ENCODE measurements around the gene PARD3. TPM values are rescaled to one million over a fixed set of nuclear protein-coding genes. Genes with fewer than 3 reads are reported as not detected.
A peak's percentile ranks its signal among the peaks of the same experiment; 100 is the strongest.

Gene PARD3
- total RNA-seq, 4 donors from 2014 or later = 98.9 to 122 (median 105) TPM

DNA sequence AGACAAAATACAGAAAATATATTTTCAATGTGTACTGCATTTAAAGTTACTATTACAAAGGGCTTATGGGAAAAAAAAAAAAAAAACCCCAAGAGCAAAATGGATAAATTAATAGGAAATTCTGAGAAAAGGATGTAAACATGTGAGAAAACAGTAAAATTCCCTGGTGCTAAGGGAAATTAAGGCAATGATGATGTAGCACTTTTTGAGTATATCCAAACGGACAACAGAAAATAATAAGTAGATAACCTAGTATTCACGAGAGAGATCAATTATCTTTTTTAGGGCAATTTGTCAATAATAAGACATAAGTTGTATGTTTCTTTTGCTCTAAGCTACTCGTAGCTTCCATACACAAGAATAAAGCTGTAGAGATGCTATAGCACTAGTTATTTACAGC lies 80.2 kb downstream of the PARD3 start:
- intact Hi-C loops (cut with DNase I) = loop anchor here (10.0 kb wide), 1 partner anchor 200 kb away; no protein-coding TSS in a partner anchor
- WGBS = 84% methylated on average over 3 of the region's 3 CpGs

DNA sequence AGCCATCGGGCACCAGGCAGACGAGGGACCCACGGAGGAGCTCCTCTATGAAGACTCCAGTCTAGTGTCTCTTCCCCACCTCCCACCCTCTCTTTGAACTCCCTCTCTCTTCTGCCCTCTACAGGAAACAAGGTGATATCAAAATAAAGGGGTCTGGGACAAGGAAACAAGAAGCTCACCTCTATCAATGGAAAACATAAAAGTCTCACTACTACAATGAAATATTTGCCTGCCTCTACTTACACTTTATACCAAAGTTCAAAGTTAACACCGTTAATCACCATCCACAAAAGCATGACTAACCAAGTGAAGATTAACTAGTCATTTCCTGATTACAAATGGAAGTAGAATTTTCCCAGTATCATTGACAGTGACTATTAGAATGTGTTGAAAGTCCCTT lies 82.2 kb downstream of the PARD3 start:
- no peak overlapping the region for H3K4me3 ChIP-seq
- no peaks in the 10 kb centered on the region for H3K9me3 ChIP-seq
- no peaks in the 10 kb centered on the region for H3K27me3 ChIP-seq
- H3K4me1 ChIP-seq = peaks cover 15 to 89% (median 56%) of the 10 kb centered on the region in 4 donors
- 80% methylated on average over 4 of the region's 4 CpGs for WGBS
- intact Hi-C loops (cut with DNase I) = loop anchor here (10.0 kb wide), 1 partner anchor 202 kb away; no protein-coding TSS in a partner anchor
- no peak for DNase-seq (ENCODE audit: extremely low spot score)
- H3K27ac ChIP-seq (replicated peaks in 1 of 4) = no peak overlapping the region
- TF ChIP-seq EP300 (IDR thresholded peaks at IDR 0.05) (no peak), POLR2AphosphoS5 (IDR thresholded peaks at IDR 0.05) (no peak), POLR2A (IDR thresholded peaks at IDR 0.05; ENCODE audit: low read depth) (no peak)
- TF ChIP-seq, protein P1, sequence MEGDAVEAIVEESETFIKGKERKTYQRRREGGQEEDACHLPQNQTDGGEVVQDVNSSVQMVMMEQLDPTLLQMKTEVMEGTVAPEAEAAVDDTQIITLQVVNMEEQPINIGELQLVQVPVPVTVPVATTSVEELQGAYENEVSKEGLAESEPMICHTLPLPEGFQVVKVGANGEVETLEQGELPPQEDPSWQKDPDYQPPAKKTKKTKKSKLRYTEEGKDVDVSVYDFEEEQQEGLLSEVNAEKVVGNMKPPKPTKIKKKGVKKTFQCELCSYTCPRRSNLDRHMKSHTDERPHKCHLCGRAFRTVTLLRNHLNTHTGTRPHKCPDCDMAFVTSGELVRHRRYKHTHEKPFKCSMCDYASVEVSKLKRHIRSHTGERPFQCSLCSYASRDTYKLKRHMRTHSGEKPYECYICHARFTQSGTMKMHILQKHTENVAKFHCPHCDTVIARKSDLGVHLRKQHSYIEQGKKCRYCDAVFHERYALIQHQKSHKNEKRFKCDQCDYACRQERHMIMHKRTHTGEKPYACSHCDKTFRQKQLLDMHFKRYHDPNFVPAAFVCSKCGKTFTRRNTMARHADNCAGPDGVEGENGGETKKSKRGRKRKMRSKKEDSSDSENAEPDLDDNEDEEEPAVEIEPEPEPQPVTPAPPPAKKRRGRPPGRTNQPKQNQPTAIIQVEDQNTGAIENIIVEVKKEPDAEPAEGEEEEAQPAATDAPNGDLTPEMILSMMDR (IDR thresholded peaks at IDR 0.05) = no peak
- no peaks in the 10 kb centered on the region for H3K36me3 ChIP-seq

More for the DNA sequence above, 80.2 kb downstream of the PARD3 start:
- TF ChIP-seq POLR2AphosphoS5 (IDR thresholded peaks at IDR 0.05) (no peak), EP300 (IDR thresholded peaks at IDR 0.05) (no peak), POLR2A (IDR thresholded peaks at IDR 0.05; ENCODE audit: low read depth) (no peak)
- TF ChIP-seq, protein P1 (IDR thresholded peaks at IDR 0.05) = no peak
- Histone ChIP-seq H3K27me3 (no peaks in the 10 kb centered on the region), H3K9me3 (no peaks in the 10 kb centered on the region), H3K4me3 (no peak overlapping the region), H3K27ac (replicated peaks in 1 of 4) (no peak overlapping the region), H3K4me1 (peaks cover 18 to 93% (median 56%) of the 10 kb centered on the region in 4 donors), H3K36me3 (no peaks in the 10 kb centered on the region)
- no peak for DNase-seq (ENCODE audit: extremely low spot score)

GRCh38 chr10:34731885-34732701 lies 83.0 kb downstream of the PARD3 start:
- peak overlapping the region in 2 of 4 donors; percentile 22 to 41 for H3K27ac ChIP-seq (replicated peaks in 1 of 4)
- no peaks in the 10 kb centered on the region for H3K9me3 ChIP-seq
- TF ChIP-seq EP300 (IDR thresholded peaks at IDR 0.05) = no peak
- TF ChIP-seq POLR2A (IDR thresholded peaks at IDR 0.05; ENCODE audit: low read depth) = no peak
- TF ChIP-seq, protein P1 (IDR thresholded peaks at IDR 0.05) = no peak
- WGBS = 58% methylated on average over 7 of the region's 7 CpGs
- H3K27me3 ChIP-seq = no peaks in the 10 kb centered on the region
- H3K4me3 ChIP-seq = no peak overlapping the region
- H3K36me3 ChIP-seq = no peaks in the 10 kb centered on the region
- peaks cover 23 to 89% (median 63%) of the 10 kb centered on the region in 4 donors for H3K4me1 ChIP-seq
- DNase-seq (ENCODE audit: extremely low spot score) = peak; percentile 39
- intact Hi-C loops (cut with DNase I) = loop anchor here (10.0 kb wide), 1 partner anchor 203 kb away; no protein-coding TSS in a partner anchor

- Histone ChIP-seq H3K4me3 (no peak overlapping the region), H3K27me3 (no peaks in the 10 kb centered on the region), H3K4me1 (peaks cover 29 to 89% (median 70%) of the 10 kb centered on the region in 4 donors), H3K27ac (replicated peaks in 1 of 4) (peak overlapping the region in 1 of 4 donors; percentile 41), H3K36me3 (no peaks in the 10 kb centered on the region), H3K9me3 (no peaks in the 10 kb centered on the region)
- intact Hi-C loops (cut with DNase I) = loop anchor here (10.0 kb wide), 1 partner anchor 204 kb away; no protein-coding TSS in a partner anchor
- TF ChIP-seq, protein P1 (IDR thresholded peaks at IDR 0.05) = no peak
- no peak for TF ChIP-seq POLR2A (IDR thresholded peaks at IDR 0.05; ENCODE audit: low read depth)
- no peak for TF ChIP-seq EP300 (IDR thresholded peaks at IDR 0.05)
- TF ChIP-seq POLR2AphosphoS5 (IDR thresholded peaks at IDR 0.05) = no peak
- WGBS = 96% methylated on average over 2 of the region's 2 CpGs
- peak; percentile 12 for DNase-seq (ENCODE audit: extremely low spot score)
These were observed 83.9 kb downstream of the PARD3 start for GRCh38 chr10:34731213-34731612.
